ENCODE data around the gene MYRF. TPM values are rescaled to one million over a fixed set of nuclear protein-coding genes. Genes with fewer than 3 reads are reported as not detected.

MYRF gene
- total and polyA plus RNA-seq, 2 of the 13 experiments (the other 11 are each of a cell fraction or from before 2014, with no cell fraction given): 10.2 to 25.9 TPM

GRCh38 chr11:61756452-61757212 is 4.2 kb downstream of the MYRF start (continued):
- TF ChIP-seq ZNF598 (CRISPR knock-in tag; IDR thresholded peaks at IDR 0.05; ENCODE audit: borderline replicate concordance): no peak
- peak; percentile 41 for TF ChIP-seq CBX1 (IDR thresholded peaks at IDR 0.05; ENCODE audit: low read depth)
- TF ChIP-seq CENPX (CRISPR knock-in tag; IDR thresholded peaks at IDR 0.05): no peak
- peak; percentile 63 for TF ChIP-seq AGO2 (optimal IDR thresholded peaks at IDR 0.05; ENCODE audit: low read depth, low read length)
- peak; percentile 48; the same call in 1 of the 2 replicates for TF ChIP-seq KDM5A (IDR thresholded peaks at IDR 0.05; ENCODE audit: borderline replicate concordance, low read length)
- peak; percentile 75; the same call in 1 of the 2 replicates for TF ChIP-seq ZNF878 (CRISPR knock-in tag; IDR thresholded peaks at IDR 0.05)
- 0 out of 2 replicates have a peak, but pooled peaks have one; percentile 62 for TF ChIP-seq ZNF550 (CRISPR knock-in tag; IDR thresholded peaks at IDR 0.05; ENCODE audit: borderline replicate concordance)
- TF ChIP-seq ARNT2 (CRISPR knock-in tag; IDR thresholded peaks at IDR 0.05; ENCODE audit: low read depth): no peak; the same call in 1 of the 2 replicates
- TF ChIP-seq KDM6A (CRISPR knock-in tag; IDR thresholded peaks at IDR 0.05; ENCODE audit: low read depth): peak; percentile 65; the same call in 1 of the 2 replicates
- TF ChIP-seq ZNF513 (CRISPR knock-in tag; conservative IDR thresholded peaks at IDR 0.05): no peak
- peak; percentile 90; the same call in 1 of the 2 replicates for TF ChIP-seq RFXAP (CRISPR knock-in tag; IDR thresholded peaks at IDR 0.05; ENCODE audit: borderline replicate concordance)
- peak; percentile 97 for TF ChIP-seq PATZ1 (CRISPR knock-in tag; IDR thresholded peaks at IDR 0.05)
- no peak for TF ChIP-seq ATF7 (IDR thresholded peaks at IDR 0.05)
- TF ChIP-seq ATF7 (CRISPR knock-in tag; IDR thresholded peaks at IDR 0.05): no peak
- peak; percentile 82; the same call in 1 of the 2 replicates for TF ChIP-seq FOXK1 (CRISPR knock-in tag; IDR thresholded peaks at IDR 0.05; ENCODE audit: borderline replicate concordance, low read depth)
- TF ChIP-seq JUN (CRISPR knock-in tag; IDR thresholded peaks at IDR 0.05): peak; percentile 30; the same call in 1 of the 2 replicates
- no peak for TF ChIP-seq MATR3 (CRISPR knock-in tag; IDR thresholded peaks at IDR 0.05)
- TF ChIP-seq ZNF275 (CRISPR knock-in tag; IDR thresholded peaks at IDR 0.05; ENCODE audit: borderline replicate concordance): peak; percentile 79; the same call in 1 of the 2 replicates
- no peak for TF ChIP-seq YY1 (IDR thresholded peaks at IDR 0.05; ENCODE audit: insufficient read depth, insufficient replicate concordance, low read depth, low read length)
- peak; percentile 30; the same call in 1 of the 2 replicates for TF ChIP-seq MLXIP (CRISPR knock-in tag; IDR thresholded peaks at IDR 0.05; ENCODE audit: borderline replicate concordance)
- TF ChIP-seq JUND (CRISPR knock-in tag; IDR thresholded peaks at IDR 0.05): peak; percentile 85; the same call in 1 of the 2 replicates
- peak; percentile 24; the same call in 1 of the 2 replicates for TF ChIP-seq PITX1 (CRISPR knock-in tag; IDR thresholded peaks at IDR 0.05)

Measured in HepG2 (cell line).